ENCODE data around the gene FAT1. TPM values are rescaled to one million over a fixed set of nuclear protein-coding genes. Genes with fewer than 3 reads are reported as not detected.

The FAT1 gene
- total RNA-seq, 1 donor from 2014 or later, result 106 TPM

DNA sequence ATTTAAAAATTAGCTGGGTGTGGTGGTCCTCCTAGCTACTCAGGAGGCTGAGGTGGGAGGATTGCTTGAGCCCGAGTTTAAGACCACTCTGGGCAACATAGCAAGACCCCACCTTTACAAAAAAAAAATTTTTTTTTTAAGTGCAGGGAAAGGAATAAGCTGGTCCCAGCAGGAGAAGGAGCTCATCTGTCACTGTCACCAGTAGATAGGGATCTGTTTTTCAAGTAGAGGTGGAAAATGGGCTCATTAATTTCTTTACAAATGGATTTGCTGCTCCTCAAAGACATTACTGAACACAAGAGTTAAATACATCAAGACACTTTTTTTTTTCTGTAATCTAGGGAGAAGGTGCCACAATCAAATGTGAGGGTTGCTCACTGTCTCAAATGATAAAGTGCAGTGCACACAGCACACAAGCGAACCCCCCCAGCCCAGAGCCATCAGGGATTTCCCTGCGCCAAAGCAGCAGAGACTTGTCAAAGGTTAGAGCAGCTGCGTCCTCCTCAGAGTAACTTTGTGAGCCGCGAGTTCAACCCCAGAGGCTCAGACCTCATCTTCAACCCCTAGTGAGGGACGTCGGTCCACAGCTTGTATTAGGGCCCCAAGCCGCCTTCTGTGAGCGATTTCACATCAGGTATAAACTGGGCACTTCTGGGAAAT is 154.0 kb downstream of the FAT1 start:
- ATAC-seq (no peak), DNase-seq (no peak)
- Histone ChIP-seq H3K4me3 (peak overlapping the region; percentile 19), H3K36me3 (no peaks in the 10 kb centered on the region), H3K27ac (no peak overlapping the region), H3K27me3 (ENCODE audit: low read depth) (no peaks in the 10 kb centered on the region), H3K4me1 (no peaks in the 10 kb centered on the region), H3K9me3 (no peaks in the 10 kb centered on the region)
- intact Hi-C loops (cut with DNase I), result no loop called here
- TF ChIP-seq, protein P1, sequence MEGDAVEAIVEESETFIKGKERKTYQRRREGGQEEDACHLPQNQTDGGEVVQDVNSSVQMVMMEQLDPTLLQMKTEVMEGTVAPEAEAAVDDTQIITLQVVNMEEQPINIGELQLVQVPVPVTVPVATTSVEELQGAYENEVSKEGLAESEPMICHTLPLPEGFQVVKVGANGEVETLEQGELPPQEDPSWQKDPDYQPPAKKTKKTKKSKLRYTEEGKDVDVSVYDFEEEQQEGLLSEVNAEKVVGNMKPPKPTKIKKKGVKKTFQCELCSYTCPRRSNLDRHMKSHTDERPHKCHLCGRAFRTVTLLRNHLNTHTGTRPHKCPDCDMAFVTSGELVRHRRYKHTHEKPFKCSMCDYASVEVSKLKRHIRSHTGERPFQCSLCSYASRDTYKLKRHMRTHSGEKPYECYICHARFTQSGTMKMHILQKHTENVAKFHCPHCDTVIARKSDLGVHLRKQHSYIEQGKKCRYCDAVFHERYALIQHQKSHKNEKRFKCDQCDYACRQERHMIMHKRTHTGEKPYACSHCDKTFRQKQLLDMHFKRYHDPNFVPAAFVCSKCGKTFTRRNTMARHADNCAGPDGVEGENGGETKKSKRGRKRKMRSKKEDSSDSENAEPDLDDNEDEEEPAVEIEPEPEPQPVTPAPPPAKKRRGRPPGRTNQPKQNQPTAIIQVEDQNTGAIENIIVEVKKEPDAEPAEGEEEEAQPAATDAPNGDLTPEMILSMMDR (IDR thresholded peaks at IDR 0.05), result no peak

DNA sequence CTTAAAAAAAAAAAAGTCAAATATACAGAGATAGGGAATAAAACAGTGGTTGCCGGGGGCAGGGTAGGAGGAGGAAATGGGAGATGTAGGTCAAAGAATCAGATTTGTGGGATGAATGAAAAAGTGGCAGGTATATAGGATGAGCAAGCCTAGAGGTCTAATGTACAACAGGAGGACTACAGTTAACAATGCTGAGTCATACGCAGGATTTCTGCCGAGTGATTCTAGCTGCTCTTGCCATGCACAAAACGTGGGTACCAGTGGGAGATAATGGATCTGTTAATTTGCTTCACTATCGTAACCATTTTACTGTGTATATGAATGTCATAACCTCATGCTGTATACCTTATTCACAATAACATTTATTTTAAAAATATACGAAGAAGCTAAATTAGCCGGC is 157.6 kb downstream of the FAT1 start:
- Histone ChIP-seq H3K4me1 (no peaks in the 10 kb centered on the region), H3K4me3 (no peak overlapping the region), H3K27ac (no peak overlapping the region), H3K36me3 (no peaks in the 10 kb centered on the region), H3K9me3 (no peaks in the 10 kb centered on the region), H3K27me3 (ENCODE audit: low read depth) (no peaks in the 10 kb centered on the region)
- intact Hi-C loops (cut with DNase I), result no loop called here
- DNase-seq (no peak), ATAC-seq (no peak)
- TF ChIP-seq, protein P1 (IDR thresholded peaks at IDR 0.05), result no peak

DNA sequence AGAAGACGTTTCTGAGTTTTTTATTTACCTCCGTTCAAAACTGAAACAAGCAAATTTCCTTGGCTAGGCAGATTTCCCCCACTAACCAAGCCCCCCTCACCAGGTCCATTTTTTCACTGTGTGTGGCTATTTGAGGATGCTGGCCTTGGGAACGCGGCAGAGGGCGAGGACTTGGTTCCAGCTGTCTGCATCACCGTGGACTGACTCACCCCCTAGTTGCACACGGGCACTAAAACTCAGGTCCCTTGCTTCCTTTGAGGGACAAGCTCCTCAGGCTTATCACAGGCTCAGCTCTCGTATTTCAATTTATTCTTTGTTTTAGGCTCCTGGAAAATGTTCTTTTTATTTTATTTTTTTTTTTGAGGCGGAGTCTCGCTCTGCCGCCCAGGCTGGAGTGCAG is 159.9 kb downstream of the FAT1 start:
- no peaks in the 10 kb centered on the region for H3K9me3 ChIP-seq
- TF ChIP-seq, protein P1 (IDR thresholded peaks at IDR 0.05), result no peak
- no peak overlapping the region for H3K4me3 ChIP-seq
- no peak overlapping the region for H3K27ac ChIP-seq
- H3K4me1 ChIP-seq, result no peaks in the 10 kb centered on the region
- no peaks in the 10 kb centered on the region for H3K27me3 ChIP-seq (ENCODE audit: low read depth)
- ATAC-seq (no peak), DNase-seq (no peak)
- no peaks in the 10 kb centered on the region for H3K36me3 ChIP-seq
- intact Hi-C loops (cut with DNase I), result no loop called here

DNA sequence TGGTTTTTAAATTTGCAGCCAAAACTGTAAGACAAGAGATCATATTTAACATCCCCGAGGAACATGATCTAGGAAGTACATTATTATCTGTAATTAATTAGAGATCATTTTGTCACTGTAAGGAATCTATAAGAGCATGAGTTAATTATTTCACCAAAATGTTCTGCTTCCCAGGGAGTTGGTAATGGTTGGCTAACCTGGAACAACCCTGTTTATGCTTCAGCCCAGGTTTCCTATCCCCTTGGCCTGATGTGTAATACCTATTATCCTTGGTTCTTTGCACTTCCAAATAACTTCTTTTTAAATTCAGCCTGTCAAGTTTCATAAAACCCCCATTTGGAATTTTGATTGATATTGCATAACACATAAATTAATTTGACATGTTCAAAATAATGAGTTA is 161.9 kb downstream of the FAT1 start:
- Histone ChIP-seq H3K27me3 (ENCODE audit: low read depth) (no peaks in the 10 kb centered on the region), H3K27ac (no peak overlapping the region), H3K36me3 (no peaks in the 10 kb centered on the region), H3K4me3 (no peak overlapping the region), H3K9me3 (no peaks in the 10 kb centered on the region), H3K4me1 (no peaks in the 10 kb centered on the region)
- intact Hi-C loops (cut with DNase I), result no loop called here
- TF ChIP-seq, protein P1 (IDR thresholded peaks at IDR 0.05), result no peak
- DNase-seq, result no peak
- no peak for ATAC-seq

DNA sequence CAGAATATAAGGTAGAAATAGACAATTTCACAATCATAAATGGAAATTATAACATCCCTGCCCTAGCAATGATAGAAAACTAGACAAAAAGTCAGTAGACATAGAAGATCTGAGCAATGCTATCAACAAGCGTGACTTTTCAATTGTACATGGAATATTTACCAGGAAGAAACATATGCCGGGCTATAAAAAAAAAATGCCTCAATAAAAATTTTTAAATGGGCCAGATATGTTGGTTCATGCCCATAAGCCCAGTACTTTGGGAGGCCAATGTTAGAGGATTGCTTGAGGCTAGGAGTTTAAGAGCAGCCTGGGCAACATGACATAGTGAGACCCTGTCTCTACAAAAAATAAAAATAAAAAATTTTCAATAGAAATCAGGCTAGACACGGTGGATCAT is 163.0 kb downstream of the FAT1 start:
- H3K4me3 ChIP-seq, result no peak overlapping the region
- no peaks in the 10 kb centered on the region for H3K36me3 ChIP-seq
- no peak for ATAC-seq
- H3K4me1 ChIP-seq, result no peaks in the 10 kb centered on the region
- no peak for DNase-seq
- no peak overlapping the region for H3K27ac ChIP-seq
- H3K27me3 ChIP-seq (ENCODE audit: low read depth), result peaks cover under 1% of the 10 kb centered on the region
- TF ChIP-seq, protein P1 (IDR thresholded peaks at IDR 0.05), result no peak
- intact Hi-C loops (cut with DNase I), result no loop called here
- no peaks in the 10 kb centered on the region for H3K9me3 ChIP-seq

Data from lower lobe of right lung (tissue), 2 donors.